HFF-Myc (cell line): ENCODE data around the gene FAM13A.

ENCODE experiments used
- DNase-seq: peaks from one replicate; pipeline ENCODE4 v3.0.0-alpha.2; 2011; ENCODE audit warnings: low read depth; ENCODE audit errors: extremely low read depth
- H3K4me3 ChIP-seq: replicated peaks from 2 replicates; pipeline ENCODE4 v1.5.1; 2011; ENCODE audit warnings: low read depth, mild to moderate bottlenecking, control low read depth, low read length
- CTCF ChIP-seq: IDR thresholded peaks from 2 replicates; pipeline ENCODE4 v1.5.1; 2012; ENCODE audit warnings: mild to moderate bottlenecking, low read depth, low read length, control low read depth; ENCODE audit errors: missing control alignments

Gene FAM13A

GRCh38 chr4:88758264-88758663 is 298.7 kb downstream of the FAM13A start:
- no peak for DNase-seq
- H3K4me3 ChIP-seq = no peak overlapping the region
- TF ChIP-seq CTCF = no peak

- DNase-seq = no peak
- TF ChIP-seq CTCF = no peak
- H3K4me3 ChIP-seq = no peak overlapping the region
Observed at GRCh38 chr4:88757776-88758175, 299.2 kb downstream of the FAM13A start.

GRCh38 chr4:88757067-88757466 is 299.9 kb downstream of the FAM13A start:
- no peak overlapping the region for H3K4me3 ChIP-seq
- DNase-seq = no peak
- no peak for TF ChIP-seq CTCF

GRCh38 chr4:88756149-88756548 is 300.8 kb downstream of the FAM13A start:
- DNase-seq = no peak
- no peak overlapping the region for H3K4me3 ChIP-seq
- TF ChIP-seq CTCF = no peak

GRCh38 chr4:88755454-88755853 is 301.5 kb downstream of the FAM13A start:
- no peak for TF ChIP-seq CTCF
- DNase-seq = no peak

GRCh38 chr4:88754796-88755195 is 302.2 kb downstream of the FAM13A start:
- TF ChIP-seq CTCF = no peak
- DNase-seq = no peak
- no peak overlapping the region for H3K4me3 ChIP-seq

More at GRCh38 chr4:88755454-88755853, 301.5 kb downstream of the FAM13A start:
- H3K4me3 ChIP-seq = no peak overlapping the region
